Activated CD8-positive, alpha-beta T cell treated with anti-CD3 and anti-CD28 coated beads for 36 hours (primary cell): ENCODE measurements around the gene IL22RA2. TPM values are rescaled to one million over a fixed set of nuclear protein-coding genes. Genes with fewer than 3 reads are reported as not detected.

Source experiments
- ATAC-seq: fragments of 200-7000 bp; cut with Tn5 transposase; one replicate; pipeline ENCODE4 v1.10.0; 2021; ENCODE audit warnings: mild to moderate bottlenecking, moderate library complexity
- CTCF ChIA-PET: fragments of 350-600 bp; sonication (Branson Sonifier 250); formaldehyde crosslinking; loops from one replicate; lab custom pipeline; 2021; ENCODE audit warnings: antibody characterized with exemption; lab: Charles Lee
- POLR2A ChIA-PET: fragments of 350-600 bp; sonication (Branson Sonifier 250); formaldehyde crosslinking; loops from one replicate; lab custom pipeline; 2021; ENCODE audit warnings: antibody characterized with exemption; lab: Charles Lee
- DNase-seq: peaks from one replicate; pipeline ENCODE4 v3.0.0-alpha.2; 2020
- H3K27ac Mint-ChIP-seq: one replicate; pipeline ENCODE4 v1.8.0; 2021; ENCODE audit warnings: mild to moderate bottlenecking, mixed read lengths
- H3K27me3 Mint-ChIP-seq: one replicate; pipeline ENCODE4 v1.8.0; 2021; ENCODE audit warnings: mixed read lengths
- H3K36me3 Mint-ChIP-seq: one replicate; pipeline ENCODE4 v1.8.0; 2021; ENCODE audit warnings: low read depth, mixed read lengths
- H3K4me1 Mint-ChIP-seq: one replicate; pipeline ENCODE4 v1.8.0; 2021; ENCODE audit warnings: low read depth, mixed read lengths
- H3K4me3 Mint-ChIP-seq: one replicate; pipeline ENCODE4 v1.8.0; 2021; ENCODE audit warnings: mild to moderate bottlenecking, moderate library complexity, mixed read lengths
- H3K9me3 Mint-ChIP-seq: one replicate; pipeline ENCODE4 v1.8.0; 2021; ENCODE audit warnings: mixed read lengths
- intact Hi-C: fragments of 100-400 bp; cut with micrococcal nuclease; formaldehyde crosslinking; loops from one replicate; pipeline ENCODE4 v1.10.0; 2022
- total RNA-seq, 2 experiments: library from RNA; stranded (reverse); gene quantifications; one replicate each; pipeline ENCODE4 v1.2.3, GENCODE V29; 2021
- TF ChIP-seq, protein P1 (sequence below): fragments of 200-600 bp; IDR thresholded peaks from one replicate; pipeline ENCODE4 v1.8.0; 2022; ENCODE audit warnings: antibody characterized with exemption, mild to moderate bottlenecking

IL22RA2 gene
- total RNA-seq, 2 experiments from 2014 or later, result not detected

GRCh38 chr6:137163732-137164318 is 9.6 kb downstream of the IL22RA2 start:
- no peak overlapping the region for H3K27ac Mint-ChIP-seq
- no peak overlapping the region for H3K4me3 Mint-ChIP-seq
- intact Hi-C loops, result no loop called here
- ChIA-PET POLR2A (no interaction called here), CTCF (no interaction called here)
- DNase-seq, result no peak
- H3K4me1 Mint-ChIP-seq, result peaks cover 21% of the 10 kb centered on the region
- peaks cover 15% of the 10 kb centered on the region for H3K9me3 Mint-ChIP-seq
- H3K36me3 Mint-ChIP-seq, result peaks cover 5% of the 10 kb centered on the region
- no peak for ATAC-seq
- peaks cover 18% of the 10 kb centered on the region for H3K27me3 Mint-ChIP-seq
- TF ChIP-seq, protein P1, sequence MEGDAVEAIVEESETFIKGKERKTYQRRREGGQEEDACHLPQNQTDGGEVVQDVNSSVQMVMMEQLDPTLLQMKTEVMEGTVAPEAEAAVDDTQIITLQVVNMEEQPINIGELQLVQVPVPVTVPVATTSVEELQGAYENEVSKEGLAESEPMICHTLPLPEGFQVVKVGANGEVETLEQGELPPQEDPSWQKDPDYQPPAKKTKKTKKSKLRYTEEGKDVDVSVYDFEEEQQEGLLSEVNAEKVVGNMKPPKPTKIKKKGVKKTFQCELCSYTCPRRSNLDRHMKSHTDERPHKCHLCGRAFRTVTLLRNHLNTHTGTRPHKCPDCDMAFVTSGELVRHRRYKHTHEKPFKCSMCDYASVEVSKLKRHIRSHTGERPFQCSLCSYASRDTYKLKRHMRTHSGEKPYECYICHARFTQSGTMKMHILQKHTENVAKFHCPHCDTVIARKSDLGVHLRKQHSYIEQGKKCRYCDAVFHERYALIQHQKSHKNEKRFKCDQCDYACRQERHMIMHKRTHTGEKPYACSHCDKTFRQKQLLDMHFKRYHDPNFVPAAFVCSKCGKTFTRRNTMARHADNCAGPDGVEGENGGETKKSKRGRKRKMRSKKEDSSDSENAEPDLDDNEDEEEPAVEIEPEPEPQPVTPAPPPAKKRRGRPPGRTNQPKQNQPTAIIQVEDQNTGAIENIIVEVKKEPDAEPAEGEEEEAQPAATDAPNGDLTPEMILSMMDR, result no peak

- no peak for ATAC-seq
- ChIA-PET POLR2A (no interaction called here), CTCF (no interaction called here)
- H3K36me3 Mint-ChIP-seq, result peaks cover 5% of the 10 kb centered on the region
- H3K9me3 Mint-ChIP-seq, result peaks cover 15% of the 10 kb centered on the region
- H3K4me1 Mint-ChIP-seq, result peaks cover 17% of the 10 kb centered on the region
- TF ChIP-seq, protein P1, result no peak
- DNase-seq, result no peak
- H3K4me3 Mint-ChIP-seq, result no peak overlapping the region
- no peak overlapping the region for H3K27ac Mint-ChIP-seq
- peaks cover 25% of the 10 kb centered on the region for H3K27me3 Mint-ChIP-seq
- intact Hi-C loops, result no loop called here
These were observed 10.6 kb downstream of the IL22RA2 start for GRCh38 chr6:137162692-137163306.

GRCh38 chr6:137161949-137162348 is 11.5 kb downstream of the IL22RA2 start:
- ChIA-PET CTCF (interaction anchor here (0.9 kb wide), 1 partner anchor 10 kb away, joined by 3 read pairs; no protein-coding TSS in a partner anchor), POLR2A (interaction anchor here (1.2 kb wide), 1 partner anchor 14 kb away, joined by 3 read pairs; no protein-coding TSS in a partner anchor)
- Mint-ChIP-seq H3K27ac (no peak overlapping the region), H3K4me1 (peaks cover 17% of the 10 kb centered on the region), H3K36me3 (peaks cover 5% of the 10 kb centered on the region), H3K27me3 (peaks cover 29% of the 10 kb centered on the region), H3K4me3 (no peak overlapping the region), H3K9me3 (peaks cover 15% of the 10 kb centered on the region)
- ATAC-seq (no peak), DNase-seq (no peak)
- TF ChIP-seq, protein P1, result no peak
- intact Hi-C loops, result no loop called here

DNA sequence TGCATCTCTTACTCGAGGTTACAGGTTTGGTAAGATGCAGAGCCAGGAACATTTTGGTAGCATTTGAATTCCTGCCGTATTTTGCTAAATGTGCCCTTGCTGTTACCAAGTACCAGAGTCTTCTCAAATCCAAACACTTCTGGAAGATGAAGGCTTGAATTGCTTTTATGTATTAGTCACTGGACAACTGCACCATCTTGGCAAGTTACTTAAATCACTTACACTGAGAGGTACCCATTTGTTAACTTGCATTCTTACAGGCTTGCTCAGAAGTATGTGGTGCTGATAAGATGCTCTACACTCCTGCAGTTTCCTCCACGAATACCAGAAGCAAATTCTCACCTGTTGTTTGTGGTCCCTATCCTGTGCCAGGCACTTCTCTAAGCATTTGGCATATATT is 12.7 kb downstream of the IL22RA2 start:
- intact Hi-C loops, result no loop called here
- ATAC-seq (no peak), DNase-seq (no peak)
- peaks cover 29% of the 10 kb centered on the region for H3K27me3 Mint-ChIP-seq
- H3K9me3 Mint-ChIP-seq, result peaks cover 15% of the 10 kb centered on the region
- TF ChIP-seq, protein P1, result no peak
- POLR2A ChIA-PET, result no interaction called here
- CTCF ChIA-PET, result interaction anchor here (0.9 kb wide), 1 partner anchor 11 kb away, joined by 3 read pairs; no protein-coding TSS in a partner anchor
- H3K4me1 Mint-ChIP-seq, result peaks cover 20% of the 10 kb centered on the region
- H3K4me3 Mint-ChIP-seq, result no peak overlapping the region
- H3K27ac Mint-ChIP-seq, result no peak overlapping the region
- peaks cover 5% of the 10 kb centered on the region for H3K36me3 Mint-ChIP-seq

GRCh38 chr6:137159912-137160311 is 13.5 kb downstream of the IL22RA2 start:
- peaks cover 17% of the 10 kb centered on the region for H3K4me1 Mint-ChIP-seq
- TF ChIP-seq, protein P1, result no peak
- DNase-seq (no peak), ATAC-seq (no peak)
- peaks cover 5% of the 10 kb centered on the region for H3K36me3 Mint-ChIP-seq
- H3K27ac Mint-ChIP-seq, result no peak overlapping the region
- H3K9me3 Mint-ChIP-seq, result peaks cover 13% of the 10 kb centered on the region
- peaks cover 26% of the 10 kb centered on the region for H3K27me3 Mint-ChIP-seq
- no peak overlapping the region for H3K4me3 Mint-ChIP-seq
- ChIA-PET POLR2A (no interaction called here), CTCF (no interaction called here)
- intact Hi-C loops, result loop anchor here (5.0 kb wide), 1 partner anchor 67 kb away; no protein-coding TSS in a partner anchor
